B cell (primary cell): ENCODE data around the gene MFSD12. TPM values are rescaled to one million over a fixed set of nuclear protein-coding genes. Genes with fewer than 3 reads are reported as not detected.

Experiments
- ATAC-seq: fragments of 200-7000 bp; cut with Tn5 transposase; one replicate; pipeline ENCODE4 v1.10.0; 2021; ENCODE audit warnings: low read depth, mild to moderate bottlenecking, moderate number of reproducible peaks, moderate library complexity
- CTCF ChIA-PET: fragments of 350-600 bp; sonication (Branson Sonifier 250); formaldehyde crosslinking; loops from one replicate; lab custom pipeline; 2021; ENCODE audit warnings: antibody characterized with exemption, inconsistent platforms; lab: Charles Lee
- POLR2A ChIA-PET: fragments of 350-600 bp; sonication (Branson Sonifier 250); formaldehyde crosslinking; loops from one replicate; lab custom pipeline; 2021; ENCODE audit warnings: antibody characterized with exemption; lab: Charles Lee
- DNase-seq: peaks from one replicate; pipeline ENCODE4 v3.0.0; 2013
- H2AFZ ChIP-seq: 2 replicates; pipeline ENCODE4 v1.6.1; 2012; ENCODE audit warnings: mild to moderate bottlenecking, low read depth, low read length; ENCODE audit not compliant: insufficient read depth, poor library complexity, severe bottlenecking
- H3K27ac ChIP-seq, 2 donors: 1 replicate in 1 of 2; 2 replicates in 1 of 2; pipeline ENCODE4 v1.5.1; 2012 to 2013; ENCODE audit warnings: low read length in 2 of 2, mild to moderate bottlenecking in 2 of 2, moderate library complexity in 1 of 2
- H3K27me3 ChIP-seq, 4 experiments: fragments of 200-600 bp in 1 of 4; sonication (generic) in 1 of 4; replicated peaks in 1 of 4; 1 replicate in 2 of 4; 2 replicates in 2 of 4; pipeline versions ENCODE4 v1.6.1 to v1.7.0; 2013 to 2016; ENCODE audit warnings: low read length in 3 of 4, mild to moderate bottlenecking in 2 of 4, mixed read lengths in 1 of 4, moderate library complexity in 1 of 4; ENCODE audit not compliant: insufficient read depth in 4 of 4, control insufficient read depth in 3 of 4; ENCODE audit errors: control extremely low read depth in 1 of 4
- H3K36me3 ChIP-seq, 2 experiments: replicated peaks in 1 of 2; 1 replicate in 1 of 2; 2 replicates in 1 of 2; pipeline versions ENCODE4 v1.6.1 to v1.7.1; 2013; ENCODE audit warnings: low read length in 1 of 2; ENCODE audit not compliant: insufficient read depth in 2 of 2, control insufficient read depth in 1 of 2; ENCODE audit errors: control extremely low read depth in 1 of 2, extremely low read depth in 1 of 2
- H3K4me1 ChIP-seq, 2 donors: fragments of 200-600 bp in 1 of 2; sonication (generic) in 1 of 2; 1 replicate in 1 of 2; 2 replicates in 1 of 2; pipeline versions ENCODE4 v1.5.1 to v1.6.1; 2013 to 2017; ENCODE audit warnings: low read length in 2 of 2; ENCODE audit not compliant: control insufficient read depth in 2 of 2, insufficient read depth in 2 of 2
- H3K4me2 ChIP-seq: replicated peaks from 2 replicates; pipeline ENCODE3; 2012; ENCODE audit warnings: mild to moderate bottlenecking, low read depth, low read length; ENCODE audit not compliant: poor library complexity, severe bottlenecking
- H3K4me3 ChIP-seq, 5 experiments: fragments of 200-600 bp in 1 of 5; sonication (generic) in 1 of 5; 1 replicate in 3 of 5; 2 replicates in 2 of 5; pipeline versions ENCODE4 v1.5.1 to v1.7.0; 2011 to 2016; ENCODE audit warnings: low read length in 4 of 5, mild to moderate bottlenecking in 4 of 5, low read depth in 2 of 5, control low read depth in 1 of 5, moderate library complexity in 1 of 5; ENCODE audit not compliant: insufficient read depth in 1 of 5; ENCODE audit errors: control extremely low read depth in 1 of 5, extremely low read depth in 1 of 5
- H3K79me2 ChIP-seq: fragments of 200-600 bp; sonication (generic); one replicate; pipeline ENCODE4 v1.6.0; 2016; ENCODE audit warnings: low read length; ENCODE audit not compliant: control insufficient read depth, insufficient read depth
- H3K9ac ChIP-seq: fragments of 200-600 bp; sonication (generic); 2 replicates; pipeline ENCODE4 v1.6.1; 2017; ENCODE audit warnings: mild to moderate bottlenecking, low read length, moderate library complexity
- H3K9me3 ChIP-seq, 3 donors: one replicate each; pipeline versions ENCODE4 v1.6.1 to v1.7.1; 2013; ENCODE audit warnings: low read length in 2 of 3; ENCODE audit not compliant: control insufficient read depth in 2 of 3, insufficient read depth in 1 of 3; ENCODE audit errors: control extremely low read depth in 1 of 3
- H4K20me1 ChIP-seq: 2 replicates; pipeline ENCODE4 v1.6.0; 2012; ENCODE audit warnings: mild to moderate bottlenecking, low read length; ENCODE audit not compliant: insufficient read depth, control insufficient read depth, poor library complexity, severe bottlenecking
- H3K27ac Mint-ChIP-seq: one replicate; pipeline ENCODE4 v1.8.0; 2021; ENCODE audit warnings: mixed read lengths
- H3K27me3 Mint-ChIP-seq: one replicate; pipeline ENCODE4 v1.8.0; 2021; ENCODE audit warnings: mixed read lengths
- H3K4me1 Mint-ChIP-seq: one replicate; pipeline ENCODE4 v1.8.0; 2021; ENCODE audit warnings: mixed read lengths
- H3K4me3 Mint-ChIP-seq: one replicate; pipeline ENCODE4 v1.8.0; 2021; ENCODE audit warnings: mixed read lengths
- H3K9me3 Mint-ChIP-seq: one replicate; pipeline ENCODE4 v1.8.0; 2022; ENCODE audit warnings: mixed read lengths; ENCODE audit not compliant: insufficient read depth
- EZH2 ChIP-seq: IDR thresholded peaks from 2 replicates; pipeline ENCODE4 v1.6.1; 2012; ENCODE audit warnings: borderline replicate concordance, low read depth, mild to moderate bottlenecking, moderate library complexity, low read length; ENCODE audit not compliant: insufficient read depth, poor library complexity, severe bottlenecking
- WGBS: methylation state at CpG from one replicate; pipeline ENCODE4 v1.1.5; 2013; ENCODE audit warnings: missing lambda C conversion rate; ENCODE audit not compliant: insufficient coverage; 5-methylcytosine and 5-hydroxymethylcytosine counted together
- intact Hi-C: fragments of 100-400 bp; cut with micrococcal nuclease; formaldehyde crosslinking; loops from one replicate; pipeline ENCODE4 v1.10.0; 2022
- polyA plus RNA-seq: library from polyadenylated mRNA; depleted of rRNA; stranded (reverse); fragments of >200 nt; gene quantifications from 2 replicates; pipeline ENCODE4 v1.2.3, GENCODE V29; 2012
- total RNA-seq, 2 donors: library from RNA; stranded (reverse); fragments of 120-200 nt in 1 of 2; gene quantifications; 1 replicate in 1 of 2; 2 replicates in 1 of 2; pipeline versions ENCODE4 v1.2.3 to v1.2.4, GENCODE V29; 2013 to 2022
- TF ChIP-seq, protein P1 (sequence below): fragments of 200-600 bp; IDR thresholded peaks from one replicate; pipeline ENCODE4 v1.8.0; 2022; ENCODE audit warnings: antibody characterized with exemption, mild to moderate bottlenecking

Gene MFSD12
- total and polyA plus RNA-seq, 2 donors (not counting 1 experiment from before 2014, with no cell fraction given): 100 to 154 TPM

DNA sequence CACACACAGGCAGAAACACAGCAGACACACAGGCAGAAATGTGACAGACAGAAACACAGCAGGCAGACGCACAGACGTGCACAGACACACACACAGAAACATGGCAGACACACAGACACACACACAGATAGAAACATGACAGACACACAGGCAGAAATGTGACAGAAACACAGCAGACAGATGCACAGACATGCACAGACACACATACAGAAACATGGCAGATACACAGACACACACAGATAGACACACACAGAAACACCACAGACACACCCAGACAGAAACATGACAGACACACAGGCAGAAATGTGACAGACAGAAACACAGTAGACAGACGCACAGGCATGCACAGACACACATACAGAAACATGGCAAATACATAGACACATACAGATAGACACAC, 48.0 kb upstream of the MFSD12 start:
- Histone ChIP-seq H3K4me2 (peak overlapping the region; percentile 97), H3K27ac (peak overlapping the region in 1 of 2 donors; percentile 61), H3K79me2 (peaks cover 7% of the 10 kb centered on the region), H3K4me1 (peaks cover 36 to 49% of the 10 kb centered on the region in 2 donors), H2AFZ (peak overlapping the region; percentile 84), H3K9ac (peak overlapping the region; percentile 74), H3K4me3 (peak overlapping the region; percentile 49 to 71 (median 65)), H3K36me3 (no peaks in the 10 kb centered on the region), H3K9me3 (peaks cover 0 to 28% (median 0%) of the 10 kb centered on the region in 3 donors), H3K27me3 (peaks cover 0 to 4% (median 0%) of the 10 kb centered on the region in 4 experiments), H4K20me1 (no peaks in the 10 kb centered on the region)
- intact Hi-C loops: loop anchor here (5.0 kb wide), 1 partner anchor 48 kb away; the partner anchor contains the start of gene MFSD12
- ChIA-PET CTCF (interaction anchor here (0.9 to 1.3 kb wide), 3 partner anchors 14 to 20 kb away, joined by 4 to 6 read pairs (median 5); partner anchors contain the start of gene GIPC3), POLR2A (interaction anchor here (0.5 kb wide), 1 partner anchor 98 kb away, joined by 9 read pairs; no protein-coding TSS in a partner anchor)
- TF ChIP-seq EZH2: no peak
- TF ChIP-seq, protein P1, sequence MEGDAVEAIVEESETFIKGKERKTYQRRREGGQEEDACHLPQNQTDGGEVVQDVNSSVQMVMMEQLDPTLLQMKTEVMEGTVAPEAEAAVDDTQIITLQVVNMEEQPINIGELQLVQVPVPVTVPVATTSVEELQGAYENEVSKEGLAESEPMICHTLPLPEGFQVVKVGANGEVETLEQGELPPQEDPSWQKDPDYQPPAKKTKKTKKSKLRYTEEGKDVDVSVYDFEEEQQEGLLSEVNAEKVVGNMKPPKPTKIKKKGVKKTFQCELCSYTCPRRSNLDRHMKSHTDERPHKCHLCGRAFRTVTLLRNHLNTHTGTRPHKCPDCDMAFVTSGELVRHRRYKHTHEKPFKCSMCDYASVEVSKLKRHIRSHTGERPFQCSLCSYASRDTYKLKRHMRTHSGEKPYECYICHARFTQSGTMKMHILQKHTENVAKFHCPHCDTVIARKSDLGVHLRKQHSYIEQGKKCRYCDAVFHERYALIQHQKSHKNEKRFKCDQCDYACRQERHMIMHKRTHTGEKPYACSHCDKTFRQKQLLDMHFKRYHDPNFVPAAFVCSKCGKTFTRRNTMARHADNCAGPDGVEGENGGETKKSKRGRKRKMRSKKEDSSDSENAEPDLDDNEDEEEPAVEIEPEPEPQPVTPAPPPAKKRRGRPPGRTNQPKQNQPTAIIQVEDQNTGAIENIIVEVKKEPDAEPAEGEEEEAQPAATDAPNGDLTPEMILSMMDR: no peak
- 34% methylated on average over 3 of the region's 3 CpGs for WGBS
- Mint-ChIP-seq H3K27ac (no peak overlapping the region), H3K4me1 (peaks cover 21% of the 10 kb centered on the region), H3K27me3 (no peaks in the 10 kb centered on the region), H3K9me3 (no peaks in the 10 kb centered on the region), H3K4me3 (no peak overlapping the region)
- ATAC-seq (no peak), DNase-seq (no peak)

DNA sequence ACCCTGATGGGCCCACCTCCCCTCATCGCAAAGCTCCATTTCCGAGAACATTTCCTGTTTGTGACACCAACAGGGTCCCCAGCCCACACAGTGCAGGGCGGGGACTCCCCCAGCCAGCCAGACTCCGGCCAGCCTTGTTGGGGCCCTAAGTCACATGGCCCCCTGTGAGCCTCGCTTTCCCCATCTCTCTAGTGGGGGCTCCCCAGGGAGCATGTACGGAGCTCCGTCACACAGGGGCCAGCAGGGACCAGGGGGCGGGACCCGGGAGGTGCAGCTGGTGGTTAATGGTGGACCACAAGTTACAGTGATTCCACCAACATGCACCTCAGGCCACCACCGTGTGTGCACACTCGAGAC, 47.6 kb upstream of the MFSD12 start:
- Histone ChIP-seq H3K36me3 (no peaks in the 10 kb centered on the region), H2AFZ (peak overlapping the region; percentile 84), H3K4me1 (peaks cover 36 to 49% of the 10 kb centered on the region in 2 donors), H3K4me3 (peak overlapping the region; percentile 49 to 71 (median 65)), H3K27ac (peak overlapping the region; percentile 2 to 61), H3K9ac (peak overlapping the region; percentile 74), H3K9me3 (peaks cover 0 to 29% (median 0%) of the 10 kb centered on the region in 3 donors), H4K20me1 (no peaks in the 10 kb centered on the region), H3K4me2 (peak overlapping the region; percentile 97), H3K27me3 (peaks cover 0 to 4% (median 0%) of the 10 kb centered on the region in 4 experiments), H3K79me2 (peaks cover 7% of the 10 kb centered on the region)
- Mint-ChIP-seq H3K9me3 (no peaks in the 10 kb centered on the region), H3K4me3 (no peak overlapping the region), H3K27me3 (no peaks in the 10 kb centered on the region), H3K27ac (no peak overlapping the region), H3K4me1 (peaks cover 21% of the 10 kb centered on the region)
- DNase-seq: peak; percentile 53
- peak; percentile 70 for ATAC-seq
- 0% methylated on average over 8 of the region's 11 CpGs for WGBS
- POLR2A ChIA-PET: interaction anchor here (0.5 kb wide), 2 partner anchors 35 to 98 kb away, joined by 7 to 9 read pairs; no protein-coding TSS in a partner anchor
- intact Hi-C loops: loop anchor here (5.0 kb wide), 1 partner anchor 48 kb away; the partner anchor contains the start of gene MFSD12
- CTCF ChIA-PET: interaction anchor here (0.6 to 1.3 kb wide), 5 partner anchors 14 to 532 kb away, joined by 3 to 6 read pairs (median 5); partner anchors contain the start of gene GIPC3
- TF ChIP-seq, protein P1: no peak
- TF ChIP-seq EZH2: no peak
